OCI-LY3 (cell line): ENCODE results near the gene STPG4.
"Not testable (repeated sequence)": the region's sequence is repeated elsewhere in the genome, so short reads cannot be mapped to it uniquely, and the experiment has no call there.

Experiments
- H2AFZ ChIP-seq: fragments of 200-600, 300-600 bp; shearing (Covaris generic); 2 replicates; pipeline ENCODE4 v1.6.0; 2014; ENCODE audit warnings: antibody characterized with exemption, low read depth, low read length
- H3K27ac ChIP-seq: fragments of 200-600, 300-600 bp; sonication (generic); 2 replicates; pipeline ENCODE4 v1.5.1; 2014; ENCODE audit warnings: mild to moderate bottlenecking, low read length, moderate library complexity, mixed read lengths
- H3K27me3 ChIP-seq: fragments of 200-600, 300-600 bp; sonication (generic); 2 replicates; pipeline ENCODE4 v1.6.1; 2014; ENCODE audit warnings: low read depth, low read length, mixed read lengths
- H3K36me3 ChIP-seq: fragments of 200-600, 300-600 bp; sonication (generic); replicated peaks from 2 replicates; pipeline ENCODE3; 2014; ENCODE audit warnings: low read depth, low read length, mixed read lengths
- H3K4me1 ChIP-seq: fragments of 300-600, 200-600 bp; sonication (generic); 2 replicates; pipeline ENCODE4 v1.6.1; 2014; ENCODE audit warnings: low read length, mixed read lengths
- H3K4me2 ChIP-seq: fragments of 200-600, 300-600 bp; sonication (generic); 2 replicates; pipeline ENCODE4 v1.6.1; 2014; ENCODE audit warnings: low read length, mixed read lengths
- H3K4me3 ChIP-seq: fragments of 300-600, 200-600 bp; sonication (generic); 2 replicates; pipeline ENCODE4 v1.5.1; 2014; ENCODE audit warnings: antibody characterized with exemption, mild to moderate bottlenecking, low read length, moderate library complexity
- H3K79me2 ChIP-seq: fragments of 300-600, 200-600 bp; shearing (Covaris generic); 2 replicates; pipeline ENCODE4 v1.6.1; 2014; ENCODE audit warnings: mild to moderate bottlenecking, low read length, mixed read lengths
- H3K9ac ChIP-seq: fragments of 300-600, 200-600 bp; shearing (Covaris generic); 2 replicates; pipeline ENCODE4 v1.6.0; 2014; ENCODE audit warnings: mild to moderate bottlenecking, low read length, moderate library complexity
- H3K9me3 ChIP-seq: fragments of 200-600, 300-600 bp; shearing (Covaris generic); 2 replicates; pipeline ENCODE4 v1.6.1; 2014; ENCODE audit warnings: low read length, mixed read lengths; ENCODE audit not compliant: insufficient read depth
- H4K20me1 ChIP-seq: fragments of 200-600, 300-600 bp; sonication (generic); 2 replicates; pipeline ENCODE4 v1.6.1; 2016; ENCODE audit warnings: low read length, mixed read lengths; ENCODE audit not compliant: insufficient read depth
- CTCF ChIP-seq: fragments of 200-600, 300-600 bp; sonication (generic); IDR thresholded peaks from 2 replicates; pipeline ENCODE4 v1.5.1; 2014; ENCODE audit warnings: antibody characterized with exemption, low read length, low read depth
- EZH2phosphoT487 ChIP-seq: fragments of 200-600 bp; shearing (Covaris generic); IDR thresholded peaks from 2 replicates; pipeline ENCODE4 v1.6.1; 2018; ENCODE audit warnings: antibody characterized with exemption, mixed run types, low read depth

STPG4 gene

GRCh38 chr2:47173986-47174732, 19.1 kb upstream of the STPG4 start:
- Histone ChIP-seq H3K9ac (peak overlapping the region; percentile 99), H3K9me3 (no peaks in the 10 kb centered on the region), H3K4me1 (peaks cover 51% of the 10 kb centered on the region), H3K4me2 (peak overlapping the region; percentile 86), H4K20me1 (peaks cover 61% of the 10 kb centered on the region), H2AFZ (no peak overlapping the region), H3K27me3 (no peaks in the 10 kb centered on the region), H3K4me3 (peak overlapping the region; percentile 96), H3K27ac (no peak overlapping the region), H3K36me3 (peaks cover 38% of the 10 kb centered on the region), H3K79me2 (peaks cover 72% of the 10 kb centered on the region)
- no peak for TF ChIP-seq CTCF
- TF ChIP-seq EZH2phosphoT487 = no peak

- H3K36me3 ChIP-seq = peaks cover 41% of the 10 kb centered on the region
- H3K4me1 ChIP-seq = peaks cover 54% of the 10 kb centered on the region
- no peak for TF ChIP-seq EZH2phosphoT487
- no peak for TF ChIP-seq CTCF
- H4K20me1 ChIP-seq = peaks cover 69% of the 10 kb centered on the region
- H3K9me3 ChIP-seq = no peaks in the 10 kb centered on the region
- H2AFZ ChIP-seq = no peak overlapping the region
- no peaks in the 10 kb centered on the region for H3K27me3 ChIP-seq
- H3K9ac ChIP-seq = no peak overlapping the region
- H3K4me3 ChIP-seq = peak overlapping the region; percentile 96
- H3K4me2 ChIP-seq = peak overlapping the region; percentile 86
- H3K79me2 ChIP-seq = peaks cover 82% of the 10 kb centered on the region
- H3K27ac ChIP-seq = no peak overlapping the region
Observed at GRCh38 chr2:47172922-47173695, 18.0 kb upstream of the STPG4 start.

DNA sequence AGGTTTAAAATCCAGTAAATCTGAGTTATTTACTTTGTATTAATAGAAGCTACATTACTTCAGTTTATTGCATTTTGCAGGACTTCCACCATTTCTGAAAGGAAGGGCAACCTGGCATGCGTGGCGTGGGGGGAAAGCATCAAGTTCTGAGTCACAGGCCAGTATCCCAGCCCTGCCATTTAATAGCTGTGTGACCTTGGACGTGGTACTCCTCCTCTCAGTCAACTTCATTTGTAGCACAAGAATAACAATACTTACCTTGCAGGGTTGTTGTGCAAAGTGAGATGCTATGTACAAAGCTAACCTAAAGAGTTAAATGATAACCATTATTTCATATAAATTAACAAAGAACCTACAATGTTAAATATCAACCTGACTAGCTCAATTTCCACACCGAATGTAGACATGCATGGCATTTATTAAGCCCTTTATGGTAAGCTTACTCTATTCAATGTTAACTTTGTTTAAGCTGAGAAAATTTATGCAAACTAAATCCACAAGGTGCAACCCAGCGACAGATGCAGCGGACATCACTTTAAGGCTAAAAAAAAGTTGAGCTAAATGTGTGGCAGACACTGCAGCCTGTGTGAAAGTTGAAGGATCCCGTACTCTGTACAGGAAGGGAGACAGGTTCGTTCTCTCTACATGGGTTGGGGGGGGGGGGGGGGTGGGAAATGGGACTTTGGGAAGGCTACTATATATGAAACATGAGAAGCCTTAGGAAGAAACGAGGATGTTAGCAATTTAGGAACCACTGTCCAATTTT, 17.2 kb upstream of the STPG4 start:
- TF ChIP-seq EZH2phosphoT487 = no peak
- no peak for TF ChIP-seq CTCF
- Histone ChIP-seq H3K27me3 (no peaks in the 10 kb centered on the region), H3K9ac (no peak overlapping the region), H3K4me2 (peak overlapping the region; percentile 86), H3K4me3 (no peak overlapping the region), H4K20me1 (peaks cover 73% of the 10 kb centered on the region), H2AFZ (no peak overlapping the region), H3K9me3 (no peaks in the 10 kb centered on the region), H3K27ac (no peak overlapping the region), H3K36me3 (peaks cover 45% of the 10 kb centered on the region), H3K4me1 (peaks cover 53% of the 10 kb centered on the region), H3K79me2 (peaks cover 89% of the 10 kb centered on the region)

DNA sequence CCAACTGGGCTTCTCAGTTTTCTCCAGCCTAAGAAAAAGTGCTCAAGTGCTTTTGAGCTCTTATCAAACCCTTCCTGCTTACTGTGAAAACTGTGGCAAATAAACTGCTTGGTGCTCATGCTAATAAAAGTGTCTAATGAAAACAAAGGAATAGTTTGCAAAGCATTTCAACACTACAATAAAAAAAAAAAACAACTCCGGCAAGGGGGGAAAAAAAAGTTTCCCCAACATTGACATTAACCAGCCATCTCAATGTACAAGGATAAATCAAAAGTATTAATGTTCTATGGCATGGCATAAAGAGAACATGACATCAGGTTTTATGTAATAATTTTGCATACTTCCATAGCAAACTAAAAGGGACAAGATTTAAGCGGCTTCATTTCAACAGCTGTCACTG, 14.7 kb upstream of the STPG4 start:
- Histone ChIP-seq H2AFZ (no peak overlapping the region), H3K4me2 (no peak overlapping the region), H3K36me3 (peaks cover 60% of the 10 kb centered on the region), H3K79me2 (peaks cover 99% of the 10 kb centered on the region), H3K4me1 (peaks cover 50% of the 10 kb centered on the region), H4K20me1 (peaks cover 85% of the 10 kb centered on the region), H3K4me3 (no peak overlapping the region), H3K9me3 (no peaks in the 10 kb centered on the region), H3K9ac (no peak overlapping the region), H3K27ac (no peak overlapping the region), H3K27me3 (no peaks in the 10 kb centered on the region)
- TF ChIP-seq CTCF (no peak), EZH2phosphoT487 (no peak)

DNA sequence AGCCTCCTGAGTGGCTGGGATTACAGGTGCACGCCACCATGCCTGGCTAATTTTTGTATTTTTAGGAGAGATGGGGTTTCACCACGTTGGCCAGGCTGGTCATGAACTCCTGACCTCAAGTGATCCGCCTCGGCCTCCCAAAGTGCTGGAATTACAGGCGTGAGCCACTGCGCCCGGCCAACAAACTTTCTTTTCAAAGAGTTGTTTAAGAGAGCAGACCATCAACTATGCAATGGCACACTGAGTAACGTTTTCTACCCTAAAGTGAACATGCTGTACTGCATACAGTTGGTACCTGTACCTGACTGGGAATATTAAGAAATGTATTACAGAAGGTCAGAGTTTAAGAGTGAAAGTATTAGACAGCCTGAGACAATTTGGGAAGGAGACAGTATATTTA, 13.8 kb upstream of the STPG4 start:
- not testable (repeated sequence) for H3K4me2 ChIP-seq, H3K9ac ChIP-seq, H3K9me3 ChIP-seq, H3K27me3 ChIP-seq, H2AFZ ChIP-seq, H3K4me3 ChIP-seq, H3K27ac ChIP-seq
- Histone ChIP-seq H3K4me1 (peaks cover 41% of the 10 kb centered on the region), H3K79me2 (peaks cover 98% of the 10 kb centered on the region), H4K20me1 (peaks cover 84% of the 10 kb centered on the region), H3K36me3 (peaks cover 61% of the 10 kb centered on the region)
